ENCODE data around the gene FBN2. TPM values are rescaled to one million over a fixed set of nuclear protein-coding genes. Genes with fewer than 3 reads are reported as not detected.

Gene FBN2
- total and polyA plus RNA-seq, 9 of the 15 experiments (the other 6 are each of a cell fraction or from before 2014, with no cell fraction given), result 0.01 to 0.09 TPM; not detected in 7

DNA sequence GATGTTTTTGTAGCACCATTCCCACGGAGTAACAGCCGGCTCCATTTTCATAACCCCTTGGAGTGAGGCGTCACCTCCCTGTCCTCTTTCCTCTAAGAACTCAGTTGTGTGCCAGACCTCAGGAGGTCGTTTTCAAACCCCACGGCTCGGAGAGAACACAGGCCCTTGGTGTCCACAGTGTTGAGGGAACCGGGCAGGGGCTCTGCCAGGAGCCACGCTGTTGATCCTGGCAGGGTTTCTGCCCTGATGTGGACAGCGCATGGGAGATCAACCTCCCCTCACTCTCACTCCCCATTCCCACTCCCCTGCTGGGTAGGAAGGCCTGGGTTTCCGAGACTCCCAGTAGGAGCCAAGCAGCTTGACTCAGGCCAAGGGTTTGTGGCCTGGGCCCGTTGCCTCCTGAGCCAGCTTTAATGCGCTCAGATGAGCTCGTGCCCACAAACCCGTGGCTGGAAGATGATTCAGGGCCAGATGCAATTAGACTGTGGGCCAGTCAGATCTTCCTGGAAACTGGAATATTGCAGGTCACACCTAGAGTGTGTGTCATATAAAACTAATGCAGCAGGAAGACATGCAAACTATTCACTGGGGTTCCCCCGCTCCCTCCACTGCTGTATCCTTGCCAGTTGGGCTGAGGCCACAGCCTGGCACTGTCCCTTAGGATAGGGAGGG lies 321.0 kb downstream of the FBN2 start:
- Histone ChIP-seq H3K27ac (ENCODE audit: extremely low read depth, low read depth, low read length) (no peak overlapping the region), H3K27me3 (ENCODE audit: control insufficient read depth in 2 of 2, insufficient read depth in 2 of 2, low read length in 2 of 2) (peaks cover 0 to 6% of the 10 kb centered on the region in 2 experiments; a peak in 1 of 5 replicates), H3K9me1 (ENCODE audit: control insufficient read depth, insufficient read depth, low read length) (no peaks in the 10 kb centered on the region), H2AFZ (ENCODE audit: low read depth, low read length) (no peak overlapping the region), H4K20me1 (replicated peaks; ENCODE audit: control insufficient read depth, insufficient read depth, low read length) (no peaks in the 10 kb centered on the region), H3K4me1 (replicated peaks in 1 of 2; ENCODE audit: control insufficient read depth in 2 of 2, insufficient read depth in 2 of 2, low read length in 2 of 2) (no peaks in the 10 kb centered on the region), H3K79me2 (ENCODE audit: control insufficient read depth, insufficient read depth, low read length) (no peaks in the 10 kb centered on the region), H3K4me3 (no peak overlapping the region), H3K9ac (ENCODE audit: insufficient read depth in 1 of 2, low read depth in 2 of 2, low read length in 2 of 2) (no peak overlapping the region), H3K4me2 (ENCODE audit: insufficient read depth, low read length) (no peak overlapping the region), H3K9me3 (replicated peaks; ENCODE audit: control insufficient read depth, insufficient read depth, low read depth, low read length) (no peaks in the 10 kb centered on the region), H3K36me3 (ENCODE audit: control insufficient read depth, insufficient read depth, low read length) (no peaks in the 10 kb centered on the region)
- ATAC-seq (no peak), FAIRE-seq (no peak), DNase-seq (ENCODE audit: extremely low read depth in 1 of 4, low spot score in 3 of 4) (no peak)
- TF ChIP-seq ZNF780A (CRISPR knock-in tag; IDR thresholded peaks at IDR 0.05) (no peak), ELK3 (CRISPR knock-in tag; IDR thresholded peaks at IDR 0.05) (no peak), KLF1 (tag; IDR thresholded peaks at IDR 0.05) (no peak), CXXC5 (CRISPR knock-in tag; IDR thresholded peaks at IDR 0.05) (no peak), NELFE (IDR thresholded peaks at IDR 0.05; ENCODE audit: insufficient read depth, insufficient read length) (no peak), NEUROD1 (IDR thresholded peaks at IDR 0.05; ENCODE audit: borderline replicate concordance, low read depth, low read length, partially characterized antibody) (no peak), LCOR (CRISPR knock-in tag; IDR thresholded peaks at IDR 0.05) (no peak), TCFL5 (CRISPR knock-in tag; conservative IDR thresholded peaks at IDR 0.05) (no peak), SMAD3 (CRISPR knock-in tag; conservative IDR thresholded peaks at IDR 0.05) (no peak), ZNF347 (CRISPR knock-in tag; IDR thresholded peaks at IDR 0.05; ENCODE audit: low read depth) (no peak), ELF4 (CRISPR knock-in tag; IDR thresholded peaks at IDR 0.05) (no peak), ZNF395 (CRISPR knock-in tag; IDR thresholded peaks at IDR 0.05) (no peak), SRSF9 (IDR thresholded peaks at IDR 0.05; ENCODE audit: borderline replicate concordance, low read depth, low read length) (no peak)
- POLR2A ChIA-PET, result no interaction called here
- in situ Hi-C loops (cut with MboI), result loop anchor here (25.0 kb wide), 1 partner anchor 920 kb away; no protein-coding TSS in a partner anchor
- WGBS (ENCODE audit: insufficient coverage, low coverage, missing lambda C conversion rate), result 0% methylated on average over 15 of the region's 15 CpGs
- intact Hi-C loops (cut with micrococcal nuclease), result no loop called here
- no TSS peak for BruUV-seq (replicated peaks)
- CTCF ChIA-PET (ENCODE audit: low intra/inter-chr PET ratio), result no interaction called here
